Ishikawa (cell line): ENCODE measurements around the gene CD70.

Experiments used
- CEBPB ChIP-seq: IDR thresholded peaks from 2 replicates; pipeline ENCODE4 v1.6.1; 2012
- CREB1 ChIP-seq: IDR thresholded peaks from 2 replicates; pipeline ENCODE4 v1.6.1; 2012; ENCODE audit warnings: low read depth
- EGR1 ChIP-seq: IDR thresholded peaks from 2 replicates; pipeline ENCODE4 v1.6.1; 2012
- EP300 ChIP-seq: IDR thresholded peaks from 2 replicates; pipeline ENCODE4 v1.6.1; 2012; ENCODE audit warnings: borderline replicate concordance
- FOXM1 ChIP-seq: IDR thresholded peaks from 2 replicates; pipeline ENCODE4 v1.6.1; 2012; ENCODE audit warnings: low read depth, borderline replicate concordance
- NFIC ChIP-seq: IDR thresholded peaks from 2 replicates; pipeline ENCODE4 v1.6.1; 2012
- RAD21 ChIP-seq: IDR thresholded peaks from 2 replicates; pipeline ENCODE4 v1.6.1; 2012; ENCODE audit warnings: low read depth
- TAF1 ChIP-seq: IDR thresholded peaks from 2 replicates; pipeline ENCODE4 v1.6.1; 2012; ENCODE audit warnings: low read depth, mild to moderate bottlenecking
- TCF12 ChIP-seq: IDR thresholded peaks from 2 replicates; pipeline ENCODE4 v1.6.1; 2012; ENCODE audit warnings: low read depth
- TEAD4 ChIP-seq: IDR thresholded peaks from 2 replicates; pipeline ENCODE4 v1.6.1; 2012
- YY1 ChIP-seq: IDR thresholded peaks from 2 replicates; pipeline ENCODE4 v1.6.1; 2012; ENCODE audit warnings: low read depth
- ZBTB7A ChIP-seq: IDR thresholded peaks from 2 replicates; pipeline ENCODE4 v1.6.1; 2012; ENCODE audit warnings: low read depth
- TF ChIP-seq, protein P1 (sequence below): IDR thresholded peaks from 2 replicates; pipeline ENCODE4 v1.6.1; 2012
- TF ChIP-seq, protein P2 (sequence below): IDR thresholded peaks from 2 replicates; pipeline ENCODE4 v1.6.1; 2012; ENCODE audit warnings: low read depth, mild to moderate bottlenecking
- TF ChIP-seq, protein P3 (sequence below): IDR thresholded peaks from 2 replicates; pipeline ENCODE4 v1.6.1; 2012

The CD70 gene

DNA sequence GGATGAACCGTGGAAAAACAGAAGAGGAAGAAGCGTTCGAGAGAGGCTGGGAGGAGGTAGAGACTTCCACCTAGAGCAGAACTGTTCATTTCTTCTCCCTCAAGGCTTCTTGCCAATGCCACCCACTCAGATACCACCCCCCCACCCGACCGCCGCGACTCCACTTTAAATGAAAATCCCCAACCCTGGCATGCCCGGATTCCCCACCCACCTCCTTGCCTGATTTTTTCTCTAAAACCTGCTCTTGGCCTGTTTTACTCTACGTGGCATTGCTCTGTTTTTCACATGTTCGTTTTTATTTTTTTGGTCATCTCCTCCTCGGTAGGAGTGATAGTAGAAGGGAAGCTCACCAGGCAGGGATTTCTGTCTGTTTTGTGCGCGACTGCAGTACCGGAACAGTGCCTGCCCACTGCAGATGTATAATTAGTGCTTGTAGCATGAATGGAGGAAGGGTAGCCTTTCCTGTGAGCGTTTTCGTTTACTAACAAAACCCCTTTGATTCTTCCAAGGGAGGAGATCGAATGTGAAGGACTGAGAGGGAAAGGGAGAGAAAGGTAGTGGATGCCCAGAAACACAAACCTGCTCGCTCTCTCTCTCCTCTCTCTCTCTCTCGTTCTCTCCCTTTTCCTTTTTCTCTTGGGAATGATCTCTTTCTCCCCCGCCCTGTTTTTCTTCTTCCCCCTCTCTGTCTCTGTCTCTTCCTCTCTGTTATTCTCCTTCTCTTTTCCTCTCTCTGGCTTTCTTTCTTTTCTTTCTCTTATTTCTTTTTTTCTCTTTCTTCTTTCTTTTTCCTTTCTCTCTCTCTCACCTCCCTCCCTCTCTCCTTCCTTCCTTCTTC, 2.2 kb downstream of the CD70 start:
- TF ChIP-seq TCF12: no peak
- no peak for TF ChIP-seq NFIC
- no peak for TF ChIP-seq CREB1
- TF ChIP-seq TEAD4: no peak
- TF ChIP-seq EGR1: no peak
- TF ChIP-seq, protein P1, sequence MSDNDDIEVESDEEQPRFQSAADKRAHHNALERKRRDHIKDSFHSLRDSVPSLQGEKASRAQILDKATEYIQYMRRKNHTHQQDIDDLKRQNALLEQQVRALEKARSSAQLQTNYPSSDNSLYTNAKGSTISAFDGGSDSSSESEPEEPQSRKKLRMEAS: no peak
- no peak for TF ChIP-seq EP300
- no peak for TF ChIP-seq ZBTB7A
- no peak for TF ChIP-seq YY1
- TF ChIP-seq, protein P2, sequence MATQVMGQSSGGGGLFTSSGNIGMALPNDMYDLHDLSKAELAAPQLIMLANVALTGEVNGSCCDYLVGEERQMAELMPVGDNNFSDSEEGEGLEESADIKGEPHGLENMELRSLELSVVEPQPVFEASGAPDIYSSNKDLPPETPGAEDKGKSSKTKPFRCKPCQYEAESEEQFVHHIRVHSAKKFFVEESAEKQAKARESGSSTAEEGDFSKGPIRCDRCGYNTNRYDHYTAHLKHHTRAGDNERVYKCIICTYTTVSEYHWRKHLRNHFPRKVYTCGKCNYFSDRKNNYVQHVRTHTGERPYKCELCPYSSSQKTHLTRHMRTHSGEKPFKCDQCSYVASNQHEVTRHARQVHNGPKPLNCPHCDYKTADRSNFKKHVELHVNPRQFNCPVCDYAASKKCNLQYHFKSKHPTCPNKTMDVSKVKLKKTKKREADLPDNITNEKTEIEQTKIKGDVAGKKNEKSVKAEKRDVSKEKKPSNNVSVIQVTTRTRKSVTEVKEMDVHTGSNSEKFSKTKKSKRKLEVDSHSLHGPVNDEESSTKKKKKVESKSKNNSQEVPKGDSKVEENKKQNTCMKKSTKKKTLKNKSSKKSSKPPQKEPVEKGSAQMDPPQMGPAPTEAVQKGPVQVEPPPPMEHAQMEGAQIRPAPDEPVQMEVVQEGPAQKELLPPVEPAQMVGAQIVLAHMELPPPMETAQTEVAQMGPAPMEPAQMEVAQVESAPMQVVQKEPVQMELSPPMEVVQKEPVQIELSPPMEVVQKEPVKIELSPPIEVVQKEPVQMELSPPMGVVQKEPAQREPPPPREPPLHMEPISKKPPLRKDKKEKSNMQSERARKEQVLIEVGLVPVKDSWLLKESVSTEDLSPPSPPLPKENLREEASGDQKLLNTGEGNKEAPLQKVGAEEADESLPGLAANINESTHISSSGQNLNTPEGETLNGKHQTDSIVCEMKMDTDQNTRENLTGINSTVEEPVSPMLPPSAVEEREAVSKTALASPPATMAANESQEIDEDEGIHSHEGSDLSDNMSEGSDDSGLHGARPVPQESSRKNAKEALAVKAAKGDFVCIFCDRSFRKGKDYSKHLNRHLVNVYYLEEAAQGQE: no peak
- TF ChIP-seq TAF1: no peak
- TF ChIP-seq, protein P3, sequence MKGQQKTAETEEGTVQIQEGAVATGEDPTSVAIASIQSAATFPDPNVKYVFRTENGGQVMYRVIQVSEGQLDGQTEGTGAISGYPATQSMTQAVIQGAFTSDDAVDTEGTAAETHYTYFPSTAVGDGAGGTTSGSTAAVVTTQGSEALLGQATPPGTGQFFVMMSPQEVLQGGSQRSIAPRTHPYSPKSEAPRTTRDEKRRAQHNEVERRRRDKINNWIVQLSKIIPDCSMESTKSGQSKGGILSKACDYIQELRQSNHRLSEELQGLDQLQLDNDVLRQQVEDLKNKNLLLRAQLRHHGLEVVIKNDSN: no peak

DNA sequence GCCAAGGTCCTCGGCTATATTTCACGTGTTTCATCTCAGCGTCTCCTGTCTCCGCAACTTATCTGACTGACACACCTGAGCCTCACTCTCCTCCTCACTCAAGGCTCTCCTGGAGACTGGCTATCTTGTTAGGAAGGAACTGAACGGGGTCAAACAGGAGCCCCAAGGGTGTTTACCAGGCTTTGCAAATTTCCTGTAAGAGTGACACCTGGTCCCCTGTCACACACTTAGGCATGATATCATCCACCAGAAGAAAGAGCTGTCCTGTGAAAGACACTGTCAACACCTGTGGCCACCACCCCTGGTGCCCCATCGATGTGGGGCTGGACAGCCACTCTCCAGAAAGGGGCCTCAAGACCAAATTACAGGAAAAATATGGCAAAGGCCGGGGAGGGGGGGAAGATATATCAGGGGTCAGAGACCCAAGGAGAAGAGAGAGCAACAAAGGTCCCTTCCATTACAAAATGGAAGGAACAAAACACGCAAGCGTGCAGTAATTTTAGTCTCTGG, 2.9 kb downstream of the CD70 start:
- TF ChIP-seq ZBTB7A: no peak

DNA sequence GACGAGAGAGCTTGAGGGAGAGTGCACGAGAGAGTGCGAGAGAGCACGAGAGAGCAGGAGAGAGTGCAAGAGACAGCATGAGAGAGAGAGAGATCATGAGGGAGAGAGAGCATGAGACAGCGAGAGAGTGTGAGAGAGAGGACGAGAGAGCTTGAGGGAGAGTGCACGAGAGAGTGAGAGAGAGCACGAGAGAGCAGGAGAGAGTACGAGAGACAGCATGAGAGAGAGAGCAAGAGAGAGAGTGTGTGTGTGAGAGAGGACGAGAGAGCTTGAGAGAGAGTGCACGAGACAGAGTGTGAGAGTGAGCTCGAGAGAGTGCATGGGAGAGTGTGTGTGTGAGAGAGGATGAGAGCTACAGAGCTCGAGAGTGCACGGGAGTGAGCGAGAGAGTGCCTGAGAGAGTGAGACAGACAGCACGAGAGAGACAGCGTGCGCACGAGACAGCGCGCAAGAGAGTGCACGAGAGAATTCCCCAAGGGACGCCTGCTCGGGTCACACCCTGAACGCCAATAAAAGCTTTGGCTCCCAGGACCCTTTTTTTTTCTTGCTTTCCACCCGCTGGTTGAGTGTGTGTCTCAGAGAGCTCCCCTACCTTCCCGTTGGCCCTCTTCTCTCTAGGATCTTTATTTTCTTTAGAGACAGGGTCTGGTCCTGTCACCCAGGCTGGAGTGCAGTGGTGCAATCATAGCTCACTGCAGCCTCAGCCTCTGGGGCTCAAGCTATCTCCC, 3.7 kb downstream of the CD70 start:
- TF ChIP-seq CEBPB: no peak
- TF ChIP-seq, protein P1: peak; percentile 73

DNA sequence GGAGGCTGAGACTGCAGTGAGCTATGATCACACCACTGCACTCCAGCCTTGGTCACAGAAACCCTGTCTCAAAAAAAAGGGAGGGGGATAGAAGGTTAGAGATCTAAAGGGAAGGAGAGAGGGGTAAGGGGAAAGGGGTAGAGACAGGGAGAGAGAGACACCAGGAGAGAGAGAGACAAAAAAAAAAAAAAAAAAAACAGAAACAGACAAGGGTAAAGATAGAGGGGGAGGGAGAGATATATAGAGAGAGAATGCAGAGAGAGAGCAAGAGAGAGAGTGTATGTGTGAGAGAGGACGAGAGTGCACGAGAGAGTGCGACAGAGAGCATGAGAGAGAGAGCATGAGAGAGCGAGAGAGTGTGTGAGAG, 4.2 kb downstream of the CD70 start:
- no peak for TF ChIP-seq NFIC
- TF ChIP-seq TAF1: no peak
- TF ChIP-seq, protein P3: no peak
- no peak for TF ChIP-seq EGR1
- TF ChIP-seq FOXM1: no peak
- TF ChIP-seq RAD21: no peak

DNA sequence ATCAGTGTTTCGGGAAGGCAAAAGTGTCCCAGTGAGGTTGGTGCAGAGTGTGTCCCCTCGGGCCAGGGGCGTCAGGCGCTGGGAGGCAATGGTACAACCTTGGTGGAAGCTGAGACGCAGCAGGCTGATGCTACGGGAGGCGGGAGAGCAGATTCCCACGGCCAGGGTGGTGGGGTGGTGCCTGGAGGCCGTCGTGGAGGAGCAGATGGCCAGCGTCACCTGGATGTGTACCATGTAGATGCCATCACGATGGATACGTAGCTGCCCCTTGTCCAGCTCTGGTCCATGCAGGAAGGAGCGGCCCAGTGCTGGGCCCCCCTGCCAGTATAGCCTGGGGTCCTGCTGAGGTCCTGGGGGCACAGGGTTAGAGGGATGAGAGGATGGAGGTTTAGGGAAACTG, 4.9 kb downstream of the CD70 start:
- TF ChIP-seq CEBPB (no peak), EGR1 (no peak), ZBTB7A (no peak), RAD21 (no peak), NFIC (no peak), TCF12 (no peak), FOXM1 (no peak)

DNA sequence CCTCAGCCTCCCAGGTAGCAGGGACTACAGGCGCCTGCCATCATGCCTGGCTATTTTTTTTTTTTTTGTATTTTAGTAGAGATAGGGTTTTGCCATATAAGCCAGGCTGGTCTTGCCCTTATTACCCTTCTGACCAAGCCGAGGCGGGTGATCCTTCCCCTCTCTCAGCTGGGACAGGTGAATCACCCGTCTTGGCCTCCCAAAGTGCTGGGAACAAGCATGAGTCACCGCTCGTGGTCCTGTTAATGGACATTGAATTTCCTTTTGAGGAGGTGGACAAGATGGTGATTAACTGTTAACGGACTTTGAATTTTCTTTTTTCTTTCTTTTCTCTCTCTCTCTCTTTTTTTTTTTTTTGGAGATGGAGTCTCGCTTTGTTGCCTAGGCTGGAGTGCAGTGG, 10.6 kb downstream of the CD70 start:
- TF ChIP-seq EP300 (peak; percentile 32; the same call in 1 of the 2 replicates), YY1 (no peak), RAD21 (no peak)
- TF ChIP-seq, protein P2: no peak
